OCI-LY1 (cell line): ENCODE results near the gene EMC7.

ENCODE experiments used
- H2AFZ ChIP-seq: fragments of 200-600 bp; sonication (generic), shearing (Covaris generic); 2 replicates; pipeline ENCODE4 v1.6.0; 2014; ENCODE audit warnings: antibody characterized with exemption, mild to moderate bottlenecking, low read length
- H3F3A ChIP-seq: fragments of 200-600 bp; sonication (generic), shearing (Covaris generic); 2 replicates; pipeline ENCODE4 v1.6.0; 2014; ENCODE audit warnings: mild to moderate bottlenecking, antibody characterized with exemption, low read length, moderate library complexity; ENCODE audit not compliant: insufficient read depth
- H3K27ac ChIP-seq: fragments of 200-600 bp; sonication (generic); 2 replicates; pipeline ENCODE4 v1.5.1; 2014; ENCODE audit warnings: low read length, mixed run types, mild to moderate bottlenecking, low read depth; ENCODE audit not compliant: poor library complexity, severe bottlenecking
- H3K27me3 ChIP-seq: fragments of 200-600 bp; sonication (generic); 2 replicates; pipeline ENCODE4 v1.6.0; 2014; ENCODE audit warnings: antibody characterized with exemption, mild to moderate bottlenecking, low read length, moderate library complexity; ENCODE audit not compliant: insufficient read depth
- H3K36me3 ChIP-seq: fragments of 200-600 bp; sonication (generic); 2 replicates; pipeline ENCODE4 v1.6.1; 2014; ENCODE audit warnings: mild to moderate bottlenecking, antibody characterized with exemption, low read length, moderate library complexity, mixed read lengths; ENCODE audit not compliant: insufficient read depth
- H3K4me1 ChIP-seq: fragments of 200-600 bp; sonication (generic); 2 replicates; pipeline ENCODE4 v1.5.1; 2014; ENCODE audit warnings: mild to moderate bottlenecking, low read length, moderate library complexity; ENCODE audit not compliant: insufficient read depth, severe bottlenecking
- H3K4me2 ChIP-seq: fragments of 200-600 bp; sonication (generic), shearing (Covaris generic); 2 replicates; pipeline ENCODE4 v1.6.1; 2014; ENCODE audit warnings: low read length
- H3K4me3 ChIP-seq: fragments of 200-600 bp; sonication (generic); 2 replicates; pipeline ENCODE4 v1.5.1; 2014; ENCODE audit warnings: low read length, low read depth, mild to moderate bottlenecking, mixed read lengths; ENCODE audit not compliant: poor library complexity, severe bottlenecking
- H3K79me2 ChIP-seq: fragments of 200-600 bp; shearing (Covaris generic); 2 replicates; pipeline ENCODE4 v1.6.1; 2016; ENCODE audit warnings: mixed run types, low read length, mixed read lengths; ENCODE audit not compliant: insufficient read depth
- H3K9ac ChIP-seq: fragments of 200-600 bp; sonication (generic), shearing (Covaris generic); 2 replicates; pipeline ENCODE4 v1.6.1; 2014; ENCODE audit warnings: mild to moderate bottlenecking, low read length, mixed read lengths
- H3K9me2 ChIP-seq: fragments of 200-600 bp; sonication (generic), shearing (Covaris generic); 2 replicates; pipeline ENCODE4 v1.6.1; 2014; ENCODE audit warnings: low read depth, mild to moderate bottlenecking, low read length, mixed read lengths
- H3K9me3 ChIP-seq: fragments of 200-600 bp; shearing (Covaris generic); 2 replicates; pipeline ENCODE4 v1.6.1; 2014; ENCODE audit warnings: low read length, mixed read lengths
- H4K20me1 ChIP-seq: fragments of 200-600 bp; sonication (generic), shearing (Covaris generic); 2 replicates; pipeline ENCODE4 v1.6.0; 2016; ENCODE audit warnings: mild to moderate bottlenecking, low read length; ENCODE audit not compliant: insufficient read depth
- EZH2 ChIP-seq: fragments of 200-600 bp; sonication (generic), shearing (Covaris generic); IDR thresholded peaks from 2 replicates; pipeline ENCODE4 v1.8.0; 2017; ENCODE audit warnings: borderline replicate concordance, mixed run types, mild to moderate bottlenecking, antibody characterized with exemption, low read length, moderate library complexity, mixed read lengths
- TF ChIP-seq, protein P1 (sequence below): fragments of 200-600 bp; sonication (generic), shearing (Covaris generic); IDR thresholded peaks from 2 replicates; pipeline ENCODE4 v1.5.1; 2017; ENCODE audit warnings: mild to moderate bottlenecking, antibody characterized with exemption, low read length, moderate library complexity, mixed read lengths

EMC7 gene

DNA sequence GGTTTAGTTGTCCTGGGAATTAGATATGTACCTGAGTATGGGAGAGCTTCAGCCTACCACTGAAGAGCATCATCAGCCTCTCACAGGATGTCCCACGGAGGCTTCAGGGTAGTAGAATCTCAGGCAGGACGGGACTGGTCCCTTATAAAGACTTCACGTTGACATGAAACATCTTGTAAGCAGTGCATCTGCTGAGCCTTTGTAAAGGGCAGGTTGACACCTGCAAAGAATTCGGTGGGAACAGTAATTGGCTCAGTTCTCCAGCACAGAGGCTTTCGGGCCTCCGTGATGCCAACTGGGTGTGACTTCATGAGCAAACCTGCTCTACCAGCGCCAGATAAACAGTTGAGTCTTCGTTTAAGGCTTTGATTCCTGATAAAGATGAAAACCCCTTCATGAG is 35.7 kb downstream of the EMC7 start:
- TF ChIP-seq, protein P1, sequence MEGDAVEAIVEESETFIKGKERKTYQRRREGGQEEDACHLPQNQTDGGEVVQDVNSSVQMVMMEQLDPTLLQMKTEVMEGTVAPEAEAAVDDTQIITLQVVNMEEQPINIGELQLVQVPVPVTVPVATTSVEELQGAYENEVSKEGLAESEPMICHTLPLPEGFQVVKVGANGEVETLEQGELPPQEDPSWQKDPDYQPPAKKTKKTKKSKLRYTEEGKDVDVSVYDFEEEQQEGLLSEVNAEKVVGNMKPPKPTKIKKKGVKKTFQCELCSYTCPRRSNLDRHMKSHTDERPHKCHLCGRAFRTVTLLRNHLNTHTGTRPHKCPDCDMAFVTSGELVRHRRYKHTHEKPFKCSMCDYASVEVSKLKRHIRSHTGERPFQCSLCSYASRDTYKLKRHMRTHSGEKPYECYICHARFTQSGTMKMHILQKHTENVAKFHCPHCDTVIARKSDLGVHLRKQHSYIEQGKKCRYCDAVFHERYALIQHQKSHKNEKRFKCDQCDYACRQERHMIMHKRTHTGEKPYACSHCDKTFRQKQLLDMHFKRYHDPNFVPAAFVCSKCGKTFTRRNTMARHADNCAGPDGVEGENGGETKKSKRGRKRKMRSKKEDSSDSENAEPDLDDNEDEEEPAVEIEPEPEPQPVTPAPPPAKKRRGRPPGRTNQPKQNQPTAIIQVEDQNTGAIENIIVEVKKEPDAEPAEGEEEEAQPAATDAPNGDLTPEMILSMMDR = no peak
- no peak for TF ChIP-seq EZH2
- Histone ChIP-seq H3K27ac (no peak overlapping the region), H3F3A (no peaks in the 10 kb centered on the region), H3K27me3 (no peaks in the 10 kb centered on the region), H3K79me2 (no peaks in the 10 kb centered on the region), H3K4me3 (no peak overlapping the region), H3K9me3 (no peaks in the 10 kb centered on the region), H3K9ac (no peak overlapping the region), H4K20me1 (no peaks in the 10 kb centered on the region), H3K4me1 (no peaks in the 10 kb centered on the region), H2AFZ (no peak overlapping the region), H3K4me2 (no peak overlapping the region), H3K36me3 (no peaks in the 10 kb centered on the region), H3K9me2 (no peaks in the 10 kb centered on the region)

DNA sequence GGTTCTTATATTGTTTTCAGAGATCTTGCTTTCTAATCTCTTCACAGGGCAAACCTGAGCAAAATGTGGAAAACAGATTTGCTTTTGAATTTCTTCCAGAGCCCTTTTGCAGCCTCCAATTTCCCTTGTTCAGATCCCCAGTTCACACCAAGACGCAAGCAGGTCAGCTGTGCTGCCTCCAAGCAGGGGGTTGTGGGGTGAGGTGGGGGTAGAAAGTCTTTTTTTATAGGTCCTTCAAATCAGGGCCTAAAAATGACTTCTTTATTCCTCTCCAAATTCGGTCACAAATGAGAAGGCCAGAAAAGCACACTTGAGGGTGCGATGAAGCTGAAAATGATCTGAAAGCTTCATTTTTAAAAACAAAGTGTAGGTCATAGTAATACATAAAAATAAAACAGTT is 36.4 kb downstream of the EMC7 start:
- Histone ChIP-seq H3K4me2 (no peak overlapping the region), H3K27ac (no peak overlapping the region), H3K4me3 (no peak overlapping the region), H3K4me1 (no peaks in the 10 kb centered on the region), H3K27me3 (no peaks in the 10 kb centered on the region), H3K36me3 (no peaks in the 10 kb centered on the region), H3K9me3 (no peaks in the 10 kb centered on the region), H3K9ac (no peak overlapping the region), H3K79me2 (no peaks in the 10 kb centered on the region), H3K9me2 (no peaks in the 10 kb centered on the region), H2AFZ (no peak overlapping the region), H3F3A (no peaks in the 10 kb centered on the region), H4K20me1 (no peaks in the 10 kb centered on the region)
- TF ChIP-seq EZH2 = no peak
- TF ChIP-seq, protein P1 = no peak

DNA sequence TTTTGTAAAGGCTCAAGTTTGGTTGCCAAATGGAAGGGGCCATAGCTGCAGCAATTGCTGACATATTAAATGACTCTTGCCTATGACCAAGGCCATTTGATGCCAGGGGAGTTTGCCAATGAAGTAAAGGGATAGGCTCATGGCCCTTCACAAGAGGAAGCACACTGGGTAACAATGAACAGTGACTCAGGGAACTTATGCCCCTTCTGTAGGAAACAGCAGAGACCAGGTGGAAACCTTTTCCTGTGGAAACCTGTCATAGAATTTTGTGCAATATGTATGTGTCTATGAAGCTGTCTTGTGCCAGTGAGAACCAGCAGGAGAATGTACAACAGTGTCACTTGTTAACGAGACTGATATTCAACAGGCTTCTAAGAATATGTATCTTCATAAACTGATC is 37.2 kb downstream of the EMC7 start:
- H2AFZ ChIP-seq = no peak overlapping the region
- no peaks in the 10 kb centered on the region for H3K36me3 ChIP-seq
- no peaks in the 10 kb centered on the region for H3K9me3 ChIP-seq
- H3F3A ChIP-seq = no peaks in the 10 kb centered on the region
- no peaks in the 10 kb centered on the region for H3K27me3 ChIP-seq
- no peaks in the 10 kb centered on the region for H4K20me1 ChIP-seq
- H3K9ac ChIP-seq = no peak overlapping the region
- TF ChIP-seq EZH2 = no peak
- TF ChIP-seq, protein P1 = no peak
- no peaks in the 10 kb centered on the region for H3K9me2 ChIP-seq
- no peak overlapping the region for H3K27ac ChIP-seq
- no peak overlapping the region for H3K4me3 ChIP-seq
- no peaks in the 10 kb centered on the region for H3K79me2 ChIP-seq
- H3K4me1 ChIP-seq = no peaks in the 10 kb centered on the region
- H3K4me2 ChIP-seq = no peak overlapping the region
